Smooth muscle cell (in vitro differentiated cells): ENCODE measurements around the gene PPP1R2B. TPM values are rescaled to one million over a fixed set of nuclear protein-coding genes. Genes with fewer than 3 reads are reported as not detected.

Experiments
- DNase-seq: peaks from one replicate; lab custom pipeline; 2025; ENCODE audit not compliant: unreplicated experiment; lab: John Stamatoyannopoulos, UW
- H2AFZ ChIP-seq: fragments of 200-600 bp; sonication (generic); 2 replicates; pipeline ENCODE4 v1.6.0; 2016; ENCODE audit warnings: antibody characterized with exemption, low read depth, mild to moderate bottlenecking
- H3F3A ChIP-seq: fragments of 200-600 bp; sonication (generic); 2 replicates; pipeline ENCODE4 v1.6.0; 2017; ENCODE audit warnings: antibody characterized with exemption, low read depth
- H3K27ac ChIP-seq: fragments of 200-600 bp; sonication (generic); 2 replicates; pipeline ENCODE4 v1.5.1; 2016; ENCODE audit warnings: low read depth, mild to moderate bottlenecking
- H3K27me3 ChIP-seq: fragments of 200-600 bp; sonication (generic); 2 replicates; pipeline ENCODE4 v1.6.1; 2016; ENCODE audit warnings: low read depth, mild to moderate bottlenecking
- H3K36me3 ChIP-seq: fragments of 200-600 bp; sonication (generic); 2 replicates; pipeline ENCODE4 v1.5.1; 2016; ENCODE audit warnings: low read depth
- H3K4me1 ChIP-seq: fragments of 200-600 bp; sonication (generic); 2 replicates; pipeline ENCODE4 v1.5.1; 2016; ENCODE audit warnings: low read depth
- H3K4me2 ChIP-seq: fragments of 200-600 bp; sonication (generic); 2 replicates; pipeline ENCODE4 v1.6.0; 2016; ENCODE audit warnings: mild to moderate bottlenecking
- H3K4me3 ChIP-seq: fragments of 200-600 bp; sonication (generic); 2 replicates; pipeline ENCODE4 v1.5.1; 2016; ENCODE audit warnings: mild to moderate bottlenecking
- H3K79me2 ChIP-seq: fragments of 200-600 bp; sonication (generic); 2 replicates; pipeline ENCODE4 v1.6.0; 2016; ENCODE audit warnings: low read depth, mild to moderate bottlenecking
- H3K9ac ChIP-seq: fragments of 200-600 bp; sonication (generic); 2 replicates; pipeline ENCODE4 v1.6.0; 2016; ENCODE audit warnings: low read depth
- H3K9me3 ChIP-seq: fragments of 200-600 bp; sonication (generic); replicated peaks from 2 replicates; pipeline ENCODE4 v1.5.1; 2016; ENCODE audit warnings: low read depth
- H4K20me1 ChIP-seq: fragments of 200-600 bp; sonication (generic); 2 replicates; pipeline ENCODE4 v1.6.0; 2016; ENCODE audit warnings: low read depth
- WGBS: methylation state at CpG from one replicate; pipeline ENCODE4 v1.1.7; 2016; ENCODE audit warnings: low lambda C conversion rate; 5-methylcytosine and 5-hydroxymethylcytosine counted together
- polyA plus RNA-seq: library from polyadenylated mRNA; unstranded; fragments of >200 nt; fragmentation: Nextera tagmentation; extraction: Ambion mirVana; gene quantifications from 2 replicates; pipeline ENCODE4 v1.2.1, GENCODE V29; 2016
- small RNA-seq: library from RNA; depleted of rRNA; stranded (forward); fragments of <200 nt; gene quantifications from one replicate; pipeline ENCODE3, GENCODE V24; 2014
- total RNA-seq: library from RNA; depleted of rRNA; stranded (reverse); fragments of >200 nt; gene quantifications from 2 replicates; pipeline ENCODE4 v1.2.3, GENCODE V29; 2014
- TF ChIP-seq, protein P1 (sequence below): fragments of 200-600 bp; sonication (generic); IDR thresholded peaks from 2 replicates; pipeline ENCODE4 v1.5.1; 2017; ENCODE audit warnings: borderline replicate concordance, mild to moderate bottlenecking, antibody characterized with exemption; ENCODE audit not compliant: insufficient read depth, poor library complexity, severe bottlenecking

The PPP1R2B gene
- total and polyA plus RNA-seq, 2 experiments from 2014 or later, result 0.04 TPM; not detected in 1

- Histone ChIP-seq H3K4me2 (no peak overlapping the region), H3K27me3 (no peaks in the 10 kb centered on the region), H3K9ac (no peak overlapping the region), H3K4me3 (no peak overlapping the region), H3K4me1 (no peaks in the 10 kb centered on the region), H2AFZ (no peak overlapping the region), H3K9me3 (no peaks in the 10 kb centered on the region), H3K79me2 (no peaks in the 10 kb centered on the region), H3F3A (no peaks in the 10 kb centered on the region), H3K36me3 (no peaks in the 10 kb centered on the region), H3K27ac (no peak overlapping the region), H4K20me1 (no peaks in the 10 kb centered on the region)
- DNase-seq, result no peak
- 86% methylated on average over 4 of the region's 4 CpGs for WGBS
- TF ChIP-seq, protein P1, sequence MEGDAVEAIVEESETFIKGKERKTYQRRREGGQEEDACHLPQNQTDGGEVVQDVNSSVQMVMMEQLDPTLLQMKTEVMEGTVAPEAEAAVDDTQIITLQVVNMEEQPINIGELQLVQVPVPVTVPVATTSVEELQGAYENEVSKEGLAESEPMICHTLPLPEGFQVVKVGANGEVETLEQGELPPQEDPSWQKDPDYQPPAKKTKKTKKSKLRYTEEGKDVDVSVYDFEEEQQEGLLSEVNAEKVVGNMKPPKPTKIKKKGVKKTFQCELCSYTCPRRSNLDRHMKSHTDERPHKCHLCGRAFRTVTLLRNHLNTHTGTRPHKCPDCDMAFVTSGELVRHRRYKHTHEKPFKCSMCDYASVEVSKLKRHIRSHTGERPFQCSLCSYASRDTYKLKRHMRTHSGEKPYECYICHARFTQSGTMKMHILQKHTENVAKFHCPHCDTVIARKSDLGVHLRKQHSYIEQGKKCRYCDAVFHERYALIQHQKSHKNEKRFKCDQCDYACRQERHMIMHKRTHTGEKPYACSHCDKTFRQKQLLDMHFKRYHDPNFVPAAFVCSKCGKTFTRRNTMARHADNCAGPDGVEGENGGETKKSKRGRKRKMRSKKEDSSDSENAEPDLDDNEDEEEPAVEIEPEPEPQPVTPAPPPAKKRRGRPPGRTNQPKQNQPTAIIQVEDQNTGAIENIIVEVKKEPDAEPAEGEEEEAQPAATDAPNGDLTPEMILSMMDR, result no peak
These were observed 42.8 kb downstream of the PPP1R2B start for GRCh38 chr5:156892864-156893263.

GRCh38 chr5:156893517-156893916 lies 43.4 kb downstream of the PPP1R2B start:
- Histone ChIP-seq H3K27ac (no peak overlapping the region), H3K9ac (no peak overlapping the region), H3F3A (no peaks in the 10 kb centered on the region), H4K20me1 (no peaks in the 10 kb centered on the region), H3K79me2 (no peaks in the 10 kb centered on the region), H3K9me3 (no peaks in the 10 kb centered on the region), H2AFZ (no peak overlapping the region), H3K4me1 (no peaks in the 10 kb centered on the region), H3K4me3 (no peak overlapping the region), H3K27me3 (no peaks in the 10 kb centered on the region), H3K4me2 (no peak overlapping the region), H3K36me3 (no peaks in the 10 kb centered on the region)
- DNase-seq, result no peak
- TF ChIP-seq, protein P1, result no peak
- WGBS, result 74% methylated on average over 1 of the region's 1 CpG

- H3K36me3 ChIP-seq, result no peaks in the 10 kb centered on the region
- no peaks in the 10 kb centered on the region for H3F3A ChIP-seq
- H3K27ac ChIP-seq, result no peak overlapping the region
- no peak overlapping the region for H3K4me3 ChIP-seq
- no peak overlapping the region for H3K9ac ChIP-seq
- H3K4me2 ChIP-seq, result no peak overlapping the region
- H2AFZ ChIP-seq, result no peak overlapping the region
- H3K79me2 ChIP-seq, result no peaks in the 10 kb centered on the region
- TF ChIP-seq, protein P1, result no peak
- no peaks in the 10 kb centered on the region for H3K9me3 ChIP-seq
- no peak for DNase-seq
- WGBS, result 74% methylated on average over 7 of the region's 7 CpGs
- no peaks in the 10 kb centered on the region for H4K20me1 ChIP-seq
- H3K27me3 ChIP-seq, result no peaks in the 10 kb centered on the region
- no peaks in the 10 kb centered on the region for H3K4me1 ChIP-seq
These were observed 46.5 kb downstream of the PPP1R2B start for GRCh38 chr5:156896546-156896945.

Small RNA genes within 50 kb of the gene (small RNA-seq; reads per million reads assigned to genes)
- gene RNU6-556P, result not detected

Other genes with a start within 250 kb of the PPP1R2B start
- gene TIMD4, start 112.9 kb downstream of the PPP1R2B start, total RNA-seq, result not detected in 2 replicates
- not detected in 2 replicates for gene TIMD4, start 112.9 kb downstream of the PPP1R2B start, polyA plus RNA-seq
- gene HAVCR1, start 208.8 kb downstream of the PPP1R2B start, total RNA-seq, result 0.72 TPM in 1 of 2 replicates, not detected in the other
- not detected in 2 replicates for gene HAVCR1, start 208.8 kb downstream of the PPP1R2B start, polyA plus RNA-seq